K562 (cell line): Measurements from ENCODE around the gene MOSPD3. TPM values are rescaled to one million over a fixed set of nuclear protein-coding genes. Genes with fewer than 3 reads are reported as not detected.

Experiments
- ATAC-seq: fragments of 200-7000 bp; cut with Tn5 transposase; 3 replicates; pipeline ENCODE4 v1.9.1; 2020; ENCODE audit warnings: moderate library complexity
- BruUV-seq: library from RNA; stranded (reverse); fragments of 400-500 nt; replicated peaks from 2 replicates; lab custom pipeline; 2021; lab: Mats Ljungman, UMichigan
- CTCF ChIA-PET: fragments of 300-600 bp; formaldehyde crosslinking; extraction: SDS; loops from one replicate; lab custom pipeline; 2021; ENCODE audit warnings: low intra/inter-chr PET ratio; lab: Yijun Ruan, JAX
- POLR2A ChIA-PET: fragments of 300-600, 350-650 bp; sonication (Branson Sonifier 250); formaldehyde crosslinking; extraction: SDS; loops from one replicate; lab custom pipeline; 2021; ENCODE audit warnings: antibody characterized with exemption, inconsistent platforms; lab: Yijun Ruan, JAX
- DNase-seq, 4 experiments: peaks; one replicate each; pipeline versions ENCODE4 v3.0.0 to v3.0.0-alpha.2; 2011 to 2018; ENCODE audit warnings: low spot score in 3 of 4, mixed read lengths in 3 of 4; ENCODE audit errors: extremely low read depth in 1 of 4
- FAIRE-seq: peaks from 2 replicates; lab custom pipeline; 2011; peaks lifted over from hg19 to GRCh38; lab: Jason Lieb, UNC
- H2AFZ ChIP-seq: 2 replicates; pipeline ENCODE4 v1.6.0; 2011; ENCODE audit warnings: low read depth, low read length, control low read depth, inconsistent platforms
- H3K27ac ChIP-seq: fragments of 200-600 bp; 3 replicates; pipeline ENCODE4 v1.8.0; 2011; ENCODE audit warnings: low read depth, mild to moderate bottlenecking, control low read depth, inconsistent platforms, low read length, moderate library complexity, mixed read lengths; ENCODE audit errors: extremely low read depth
- H3K27me3 ChIP-seq, 2 experiments: fragments of 300-600 bp in 1 of 2; 2 replicates in 1 of 2; 3 replicates in 1 of 2; pipeline versions ENCODE4 v1.6.0 to v1.8.0; 2011; ENCODE audit warnings: inconsistent platforms in 2 of 2, low read length in 2 of 2, mild to moderate bottlenecking in 1 of 2, mixed read lengths in 1 of 2, moderate library complexity in 1 of 2; ENCODE audit not compliant: control insufficient read depth in 2 of 2, insufficient read depth in 2 of 2
- H3K36me3 ChIP-seq: fragments of 300-600 bp; 3 replicates; pipeline ENCODE4 v1.8.0; 2011; ENCODE audit warnings: mild to moderate bottlenecking, low read length, inconsistent platforms; ENCODE audit not compliant: control insufficient read depth, insufficient read depth
- H3K4me1 ChIP-seq, 2 experiments: fragments of 200-600 bp in 1 of 2; replicated peaks in 1 of 2; 2 replicates in 1 of 2; 3 replicates in 1 of 2; pipeline versions ENCODE4 v1.5.1 to v1.8.0; 2011; ENCODE audit warnings: inconsistent platforms in 2 of 2, low read length in 2 of 2, mild to moderate bottlenecking in 1 of 2, mixed read lengths in 1 of 2, moderate library complexity in 1 of 2; ENCODE audit not compliant: control insufficient read depth in 2 of 2, insufficient read depth in 2 of 2
- H3K4me2 ChIP-seq: 2 replicates; pipeline ENCODE4 v1.6.1; 2011; ENCODE audit warnings: low read length, control low read depth, inconsistent platforms, mixed read lengths; ENCODE audit not compliant: insufficient read depth
- H3K4me3 ChIP-seq: fragments of 200-600 bp; sonication (generic), shearing (Covaris generic); 2 replicates; pipeline ENCODE4 v1.5.1; 2016; ENCODE audit warnings: control low read depth, inconsistent platforms
- H3K79me2 ChIP-seq: fragments of 200-600 bp; 3 replicates; pipeline ENCODE4 v1.8.0; 2011; ENCODE audit warnings: low read length, inconsistent platforms; ENCODE audit not compliant: control insufficient read depth, insufficient read depth
- H3K9ac ChIP-seq, 2 experiments: 2 replicates each; pipeline versions ENCODE4 v1.6.0 to v1.6.1; 2011; ENCODE audit warnings: low read depth in 2 of 2, low read length in 2 of 2, control low read depth in 1 of 2, inconsistent platforms in 1 of 2, mild to moderate bottlenecking in 1 of 2, mixed read lengths in 1 of 2; ENCODE audit not compliant: insufficient read depth in 1 of 2
- H3K9me1 ChIP-seq: one replicate; pipeline ENCODE4 v1.6.0; 2011; ENCODE audit warnings: inconsistent platforms, mild to moderate bottlenecking, low read length, moderate library complexity; ENCODE audit not compliant: control insufficient read depth, insufficient read depth
- H3K9me3 ChIP-seq: replicated peaks from 2 replicates; pipeline ENCODE4 v1.5.1; 2011; ENCODE audit warnings: low read depth, low read length, inconsistent platforms; ENCODE audit not compliant: control insufficient read depth, insufficient read depth
- H4K20me1 ChIP-seq: replicated peaks from 2 replicates; pipeline ENCODE4 v1.6.1; 2011; ENCODE audit warnings: low read length, inconsistent platforms, mixed read lengths; ENCODE audit not compliant: control insufficient read depth, insufficient read depth
- HMBOX1 ChIP-seq: sonication (generic); IDR thresholded peaks from 2 replicates; pipeline ENCODE4 v1.6.1; 2016
- MNT ChIP-seq, 2 experiments: fragments of 450-650 bp; conservative IDR thresholded peaks; 2 replicates each; pipeline ENCODE4 v1.6.1; 2017; ENCODE audit warnings: mild to moderate bottlenecking in 2 of 2, moderate library complexity in 2 of 2
- WGBS: fragments of 100-300 bp; shearing (Covaris generic); methylation state at CpG from one replicate; pipeline ENCODE4 v1.1.6; 2016; ENCODE audit warnings: low coverage, mixed read lengths; ENCODE audit not compliant: insufficient coverage; ENCODE audit errors: missing lambda C conversion rate; 5-methylcytosine and 5-hydroxymethylcytosine counted together
- in situ Hi-C: fragments of 300-500 bp; cut with MboI; formaldehyde crosslinking; loops from 4 replicates; pipeline ENCODE4 v1.15.0; 2018; ENCODE audit warnings: inconsistent platforms, mixed read lengths
- intact Hi-C: fragments of 100-400 bp; cut with micrococcal nuclease; formaldehyde crosslinking; loops from 2 replicates; pipeline ENCODE4 v1.14.2; 2022
- polyA plus RNA-seq, 8 experiments: library from polyadenylated mRNA; depleted of rRNA in 4 of 8; stranded (reverse) in 5 of 8; unstranded in 3 of 8; fragments of >200 nt; fragmentation: Nextera tagmentation in 2 of 8; fragmentation: Illumina TruSeq in 1 of 8; extraction: Ambion mirVana in 2 of 8; extraction: Trizol in 1 of 8; gene quantifications; 2 replicates each; pipeline versions ENCODE4 v1.2.1 to v1.2.3, GENCODE V29; 2011 to 2014; ENCODE audit warnings: inconsistent platforms in 1 of 8, missing spikeins in 1 of 8
- total RNA-seq, 7 experiments: library from RNA; depleted of rRNA in 6 of 7; stranded (reverse); fragments of >200 nt in 6 of 7; fragmentation: Illumina TruSeq in 2 of 7; extraction: Trizol in 2 of 7; gene quantifications; 2 replicates each; pipeline versions ENCODE4 v1.2.1 to v1.2.3, GENCODE V29; 2011 to 2021; ENCODE audit warnings: low replicate concordance in 1 of 7
- TF ChIP-seq, protein P1 (sequence below), 2 experiments: fragments of 450-650 bp in 1 of 2; sonication (generic) in 1 of 2; formaldehyde crosslinking in 1 of 2; IDR thresholded peaks; 2 replicates each; pipeline versions ENCODE4 v1.7.1 to v1.9.0; 2016 to 2022; ENCODE audit warnings: inconsistent platforms in 1 of 2, mild to moderate bottlenecking in 1 of 2, missing genetic modification reagents in 1 of 2
- TF ChIP-seq, protein P2 (sequence below): sonication (generic); formaldehyde crosslinking; IDR thresholded peaks from 2 replicates; pipeline ENCODE4 v1.8.1; 2023; ENCODE audit warnings: mild to moderate bottlenecking, missing genetic modification reagents

MOSPD3 gene
- total and polyA plus RNA-seq, 9 of the 15 experiments (the other 6 are each of a cell fraction or from before 2014, with no cell fraction given) = 1.4 to 32.1 (median 7.3) TPM

DNA sequence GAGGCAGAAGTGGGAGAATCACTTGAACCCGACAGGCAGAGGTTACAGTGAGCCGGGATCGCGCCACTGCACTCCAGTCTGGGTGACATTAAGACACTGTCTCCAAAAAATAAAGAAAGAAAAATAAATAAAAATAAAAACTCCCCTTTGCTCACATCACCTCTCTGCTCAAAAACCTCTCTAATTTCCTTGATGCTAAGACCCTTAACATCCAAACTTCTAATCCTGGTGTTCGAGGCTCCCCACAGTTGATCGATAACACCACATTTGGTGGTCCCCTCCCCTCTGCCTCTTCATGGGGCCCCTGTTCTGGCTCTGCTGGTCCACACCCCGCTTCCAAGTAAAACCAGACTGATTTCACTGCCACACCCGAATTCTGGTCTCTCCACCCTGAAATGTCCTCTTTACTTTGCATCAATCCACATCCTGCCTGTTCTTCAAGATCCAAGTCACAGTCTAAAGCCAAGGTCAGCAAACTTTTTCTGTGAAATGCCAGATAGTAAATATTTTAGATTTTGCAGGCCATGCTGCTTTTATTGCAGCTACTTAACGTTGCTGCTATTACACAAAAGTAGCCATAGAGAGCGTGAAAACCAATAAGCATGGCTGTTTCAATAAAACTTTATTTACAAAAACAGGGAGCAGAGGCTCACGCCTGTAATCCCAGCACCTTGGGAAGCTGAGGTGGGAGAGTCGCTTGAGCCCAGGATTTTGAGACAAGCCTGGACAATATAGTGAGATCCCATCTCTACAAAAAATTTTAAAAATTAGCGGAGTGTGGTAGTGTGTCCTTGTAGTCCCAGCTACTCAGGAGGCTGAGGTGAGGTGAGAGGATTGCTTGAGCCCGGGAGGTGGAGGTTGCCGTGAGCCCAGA lies 11.8 kb downstream of the MOSPD3 start:
- POLR2A ChIA-PET = interaction anchor here (0.7 to 7.0 kb wide), 3 partner anchors 10 to 195 kb away, joined by 3 to 54 read pairs (median 5); partner anchors contain the start of genes MOSPD3 and ZCWPW1
- peak; percentile 42 for FAIRE-seq
- TF ChIP-seq, protein P1, sequence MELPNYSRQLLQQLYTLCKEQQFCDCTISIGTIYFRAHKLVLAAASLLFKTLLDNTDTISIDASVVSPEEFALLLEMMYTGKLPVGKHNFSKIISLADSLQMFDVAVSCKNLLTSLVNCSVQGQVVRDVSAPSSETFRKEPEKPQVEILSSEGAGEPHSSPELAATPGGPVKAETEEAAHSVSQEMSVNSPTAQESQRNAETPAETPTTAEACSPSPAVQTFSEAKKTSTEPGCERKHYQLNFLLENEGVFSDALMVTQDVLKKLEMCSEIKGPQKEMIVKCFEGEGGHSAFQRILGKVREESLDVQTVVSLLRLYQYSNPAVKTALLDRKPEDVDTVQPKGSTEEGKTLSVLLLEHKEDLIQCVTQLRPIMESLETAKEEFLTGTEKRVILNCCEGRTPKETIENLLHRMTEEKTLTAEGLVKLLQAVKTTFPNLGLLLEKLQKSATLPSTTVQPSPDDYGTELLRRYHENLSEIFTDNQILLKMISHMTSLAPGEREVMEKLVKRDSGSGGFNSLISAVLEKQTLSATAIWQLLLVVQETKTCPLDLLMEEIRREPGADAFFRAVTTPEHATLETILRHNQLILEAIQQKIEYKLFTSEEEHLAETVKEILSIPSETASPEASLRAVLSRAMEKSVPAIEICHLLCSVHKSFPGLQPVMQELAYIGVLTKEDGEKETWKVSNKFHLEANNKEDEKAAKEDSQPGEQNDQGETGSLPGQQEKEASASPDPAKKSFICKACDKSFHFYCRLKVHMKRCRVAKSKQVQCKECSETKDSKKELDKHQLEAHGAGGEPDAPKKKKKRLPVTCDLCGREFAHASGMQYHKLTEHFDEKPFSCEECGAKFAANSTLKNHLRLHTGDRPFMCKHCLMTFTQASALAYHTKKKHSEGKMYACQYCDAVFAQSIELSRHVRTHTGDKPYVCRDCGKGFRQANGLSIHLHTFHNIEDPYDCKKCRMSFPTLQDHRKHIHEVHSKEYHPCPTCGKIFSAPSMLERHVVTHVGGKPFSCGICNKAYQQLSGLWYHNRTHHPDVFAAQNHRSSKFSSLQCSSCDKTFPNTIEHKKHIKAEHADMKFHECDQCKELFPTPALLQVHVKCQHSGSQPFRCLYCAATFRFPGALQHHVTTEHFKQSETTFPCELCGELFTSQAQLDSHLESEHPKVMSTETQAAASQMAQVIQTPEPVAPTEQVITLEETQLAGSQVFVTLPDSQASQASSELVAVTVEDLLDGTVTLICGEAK (IDR thresholded peaks at IDR 0.05) = peak; percentile 99
- TF ChIP-seq, protein P1 (CRISPR knock-in tag; IDR thresholded peaks at IDR 0.05) = peak; percentile 99
- TF ChIP-seq, protein P2, sequence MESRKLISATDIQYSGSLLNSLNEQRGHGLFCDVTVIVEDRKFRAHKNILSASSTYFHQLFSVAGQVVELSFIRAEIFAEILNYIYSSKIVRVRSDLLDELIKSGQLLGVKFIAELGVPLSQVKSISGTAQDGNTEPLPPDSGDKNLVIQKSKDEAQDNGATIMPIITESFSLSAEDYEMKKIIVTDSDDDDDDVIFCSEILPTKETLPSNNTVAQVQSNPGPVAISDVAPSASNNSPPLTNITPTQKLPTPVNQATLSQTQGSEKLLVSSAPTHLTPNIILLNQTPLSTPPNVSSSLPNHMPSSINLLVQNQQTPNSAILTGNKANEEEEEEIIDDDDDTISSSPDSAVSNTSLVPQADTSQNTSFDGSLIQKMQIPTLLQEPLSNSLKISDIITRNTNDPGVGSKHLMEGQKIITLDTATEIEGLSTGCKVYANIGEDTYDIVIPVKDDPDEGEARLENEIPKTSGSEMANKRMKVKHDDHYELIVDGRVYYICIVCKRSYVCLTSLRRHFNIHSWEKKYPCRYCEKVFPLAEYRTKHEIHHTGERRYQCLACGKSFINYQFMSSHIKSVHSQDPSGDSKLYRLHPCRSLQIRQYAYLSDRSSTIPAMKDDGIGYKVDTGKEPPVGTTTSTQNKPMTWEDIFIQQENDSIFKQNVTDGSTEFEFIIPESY = peak; percentile 85
- TF ChIP-seq HMBOX1 (no peak), MNT (conservative IDR thresholded peaks at IDR 0.05) (0 out of 4 replicates have a peak, but pooled peaks of 1 of the 2 experiments have one; percentile 42)

More for the DNA sequence above, 11.8 kb downstream of the MOSPD3 start:
- Histone ChIP-seq H3K79me2 (peaks cover 10% of the 10 kb centered on the region; the same call in 2 of the 3 replicates), H3K4me1 (peaks cover 15 to 44% of the 10 kb centered on the region in 2 experiments), H4K20me1 (peaks cover 6% of the 10 kb centered on the region), H3K9me3 (no peaks in the 10 kb centered on the region), H3K9me1 (no peaks in the 10 kb centered on the region), H3K9ac (peak overlapping the region in 1 of 2 experiments; percentile 81; a peak in 2 of 4 replicates), H3K4me3 (no peak overlapping the region), H3K4me2 (peak overlapping the region; percentile 15; the same call in 1 of the 2 replicates), H3K27ac (peak overlapping the region; percentile 22; the same call in 2 of the 3 replicates), H2AFZ (no peak overlapping the region), H3K36me3 (peaks cover 56% of the 10 kb centered on the region), H3K27me3 (no peaks in the 10 kb centered on the region)
- DNase-seq (peak in 3 of 4 experiments; percentile 24 to 69 (median 45)), ATAC-seq (no peak)
- CTCF ChIA-PET = no interaction called here
- intact Hi-C loops = no loop called here
- 54% methylated on average over 15 of the region's 15 CpGs for WGBS
- BruUV-seq = no TSS peak
- in situ Hi-C loops = no loop called here
